Amniotic epithelial cell (primary cell): ENCODE results near the gene PIGQ.

Source experiments
- DNase-seq: peaks from one replicate; pipeline ENCODE4 v3.0.0-alpha.2; 2010; ENCODE audit warnings: low read depth

Gene PIGQ

GRCh38 chr16:569445-570254 lies at the start of gene PIGQ:
PIGQ (plus strand) TSS chr16:569968; CDS start chr16:574075, 4,107 bp downstream.
- peak; percentile 43 for DNase-seq

DNA sequence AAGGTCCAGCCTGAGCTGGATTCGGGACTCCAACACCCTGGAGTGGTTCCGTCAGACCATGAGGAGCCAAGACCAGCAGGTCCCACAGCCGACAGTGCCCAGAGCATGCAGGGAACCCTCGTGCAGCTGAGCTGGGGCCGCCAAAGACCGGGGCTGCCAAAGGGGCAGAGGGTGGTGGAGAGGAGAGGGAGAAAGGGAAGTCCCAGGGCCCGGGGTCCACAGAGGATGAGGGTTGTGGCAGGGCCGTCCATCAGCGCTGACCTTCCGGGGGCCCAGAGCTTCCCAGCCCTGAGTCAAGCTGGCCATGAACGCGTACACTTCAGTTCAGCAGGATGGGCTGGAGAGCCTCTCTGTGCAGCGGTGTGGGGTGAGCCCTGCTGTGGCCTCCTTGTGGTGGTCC lies 48.9 kb upstream of the PIGQ start:
- no peak for DNase-seq

- DNase-seq, result no peak
These were observed 48.2 kb upstream of the PIGQ start for GRCh38 chr16:521381-522210.

- DNase-seq, result no peak
These were observed 47.3 kb upstream of the PIGQ start for GRCh38 chr16:522320-523096.

DNA sequence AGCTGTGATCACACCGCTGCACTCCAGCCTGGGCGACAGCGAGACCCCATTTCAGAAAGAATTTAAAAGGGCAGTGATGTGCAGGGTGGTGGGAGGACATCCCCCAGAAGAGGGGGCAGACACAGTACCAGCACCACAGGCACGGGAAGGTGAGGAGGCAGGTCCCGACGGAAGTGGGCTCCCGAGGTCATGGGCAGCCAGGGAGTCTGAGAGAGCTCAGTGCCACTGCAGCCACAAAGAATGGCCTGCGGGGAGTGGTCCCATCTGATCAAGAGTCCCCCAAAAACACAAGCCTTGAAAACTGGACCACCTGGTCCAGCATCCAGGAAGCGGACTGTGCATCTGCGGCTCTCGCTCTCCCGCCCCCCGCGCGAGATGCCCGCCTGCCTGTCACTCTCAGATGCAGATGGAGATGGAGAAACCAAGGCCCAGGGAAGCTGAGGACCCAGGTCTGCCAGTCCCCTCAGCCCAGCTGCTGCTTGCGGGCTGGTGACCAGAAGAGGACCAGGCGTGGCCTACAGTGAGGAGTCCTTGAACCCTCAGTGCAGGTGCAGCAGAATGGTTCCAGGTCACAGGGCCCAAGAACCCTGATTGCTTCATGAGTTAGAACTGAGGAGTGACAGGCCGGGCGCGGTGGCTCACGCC lies 46.5 kb upstream of the PIGQ start:
- DNase-seq, result no peak

DNA sequence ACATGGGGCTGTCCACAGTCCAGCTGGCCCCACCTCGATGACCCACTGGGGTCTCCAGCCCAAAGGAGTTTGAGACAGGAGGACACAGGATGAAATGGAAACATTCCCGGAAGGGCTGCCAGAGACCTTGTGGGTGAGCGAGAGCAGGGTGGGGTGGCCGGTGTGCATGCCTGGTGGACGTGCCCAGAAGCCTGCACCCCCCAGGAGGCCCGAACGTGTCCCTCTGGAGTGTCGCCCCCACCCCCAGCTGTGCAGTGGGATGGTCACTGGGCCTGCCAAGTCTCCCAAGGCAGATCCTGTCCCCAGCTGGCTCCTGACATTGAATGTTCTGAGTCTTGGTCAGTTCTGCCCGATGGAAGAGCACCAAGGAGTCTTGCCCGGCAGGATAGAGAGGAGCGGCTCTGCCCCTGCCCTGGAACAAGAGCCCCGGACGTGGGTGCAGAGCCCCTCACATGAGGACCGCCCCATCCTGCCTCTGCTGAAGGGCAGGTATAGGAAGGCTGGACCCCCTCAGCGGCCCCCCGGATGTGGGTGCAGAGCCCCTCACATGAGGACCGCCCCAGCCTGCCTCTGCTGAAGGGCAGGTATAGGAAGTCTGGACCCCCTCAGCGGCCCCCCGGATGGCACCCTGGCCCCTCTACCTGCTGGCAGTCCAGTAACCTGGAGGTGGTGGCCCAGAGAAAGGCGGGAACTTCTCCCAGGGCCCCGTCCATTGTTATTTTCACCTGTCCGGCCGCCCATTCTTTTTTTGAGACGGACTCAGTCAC lies 45.3 kb upstream of the PIGQ start:
- DNase-seq, result no peak

GRCh38 chr16:525123-525519 lies 44.6 kb upstream of the PIGQ start:
- DNase-seq, result no peak

GRCh38 chr16:525520-526180 lies 44.1 kb upstream of the PIGQ start:
- DNase-seq, result peak; percentile 80

- DNase-seq, result peak; percentile 37
These were observed 43.4 kb upstream of the PIGQ start for GRCh38 chr16:526181-527014.

GRCh38 chr16:527015-527903 lies 42.5 kb upstream of the PIGQ start, which contains the start of gene CAPN15:
CAPN15 (plus strand) TSS chr16:527712; CDS start chr16:546839, 19,127 bp downstream.
- DNase-seq, result peak; percentile 89

DNA sequence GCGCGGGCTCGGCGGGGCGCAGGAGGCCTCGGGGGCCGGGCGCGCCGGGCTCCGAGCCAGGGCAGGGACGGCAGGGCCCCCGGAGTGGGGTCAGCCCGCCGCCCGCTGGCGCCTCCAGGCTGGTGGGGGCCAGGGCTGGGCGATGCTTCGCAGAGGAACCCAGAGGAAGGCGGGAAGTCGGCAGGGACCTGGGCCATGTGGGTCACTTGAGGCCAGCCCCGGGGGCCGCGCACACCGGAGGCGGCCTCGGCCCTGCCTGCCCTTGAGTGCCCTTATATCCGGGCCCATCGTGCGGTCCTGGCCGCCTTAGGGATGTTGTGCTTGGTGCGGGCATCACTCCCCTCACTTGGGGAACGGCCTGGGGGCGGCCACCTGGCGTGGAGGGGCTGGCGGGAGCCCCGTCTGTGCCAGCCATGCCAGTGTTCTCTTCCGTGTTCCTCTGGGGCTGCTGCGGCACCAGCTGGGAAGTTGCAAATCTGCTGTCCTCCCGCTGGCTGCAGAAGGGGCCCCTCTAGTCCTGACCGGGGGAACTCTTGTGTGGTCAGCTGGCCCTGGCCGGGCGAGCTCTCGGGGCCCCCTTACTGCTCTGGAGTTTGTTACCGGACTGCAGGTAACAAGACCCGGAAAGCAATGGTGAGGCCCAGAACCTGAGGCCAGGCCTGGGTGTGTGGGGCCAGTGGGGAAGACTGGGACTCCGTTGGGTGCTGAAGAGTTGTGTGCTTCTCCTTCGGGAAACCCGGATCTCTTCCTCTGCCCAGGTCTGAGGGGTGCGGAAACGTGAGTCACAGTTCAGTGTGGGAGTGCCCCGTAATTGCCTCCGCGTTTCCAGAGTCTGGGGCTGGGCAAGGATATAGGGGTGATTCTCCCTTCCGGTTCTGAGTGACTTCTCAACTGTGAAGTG lies 41.4 kb upstream of the PIGQ start:
- DNase-seq, result peak; percentile 87

GRCh38 chr16:529012-529575 lies 40.7 kb upstream of the PIGQ start:
- DNase-seq, result no peak

- no peak for DNase-seq
These were observed 39.5 kb upstream of the PIGQ start for GRCh38 chr16:530111-530817.

- DNase-seq, result no peak
These were observed 38.2 kb upstream of the PIGQ start for GRCh38 chr16:531494-532125.

DNA sequence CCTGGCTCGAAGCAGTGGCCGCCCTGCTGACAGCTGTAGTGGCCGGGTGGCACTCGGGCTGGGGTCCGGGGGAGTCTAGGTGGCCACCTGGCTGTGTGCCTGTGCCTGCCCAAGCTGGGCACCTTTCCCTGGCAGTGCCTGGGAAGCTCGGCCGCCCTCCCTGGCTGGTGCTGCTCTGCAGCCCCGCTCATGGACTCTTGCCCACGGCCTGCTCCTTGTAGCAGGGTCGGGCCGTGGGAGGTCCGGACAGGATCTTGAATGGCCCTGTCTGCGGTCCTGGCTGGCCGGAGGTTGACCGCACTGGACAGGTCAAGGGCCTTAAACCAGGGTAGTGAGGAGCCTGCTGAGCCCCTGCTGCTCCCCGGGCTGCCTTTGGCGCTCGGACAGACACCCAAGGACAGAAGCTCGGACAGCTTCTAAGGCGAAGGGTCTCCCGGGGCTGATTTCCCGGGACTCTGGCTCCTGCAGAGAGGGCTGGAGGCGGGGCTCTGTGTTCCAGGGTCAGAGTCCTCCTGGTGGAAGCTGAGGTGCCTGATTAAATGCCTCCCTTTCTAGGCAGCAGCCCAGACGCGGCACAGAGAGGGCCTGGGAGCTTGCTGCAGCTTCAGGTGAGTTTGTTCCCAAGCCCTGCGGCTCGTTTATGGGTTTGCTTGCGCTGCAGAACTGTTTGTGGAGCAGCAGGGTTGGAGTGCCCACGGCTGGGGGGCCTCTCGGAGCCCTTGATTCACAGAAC lies 36.2 kb upstream of the PIGQ start:
- peak; percentile 8 for DNase-seq
